ENCODE results near the gene ETV4.
"Not testable (repeated sequence)": the region's sequence is repeated elsewhere in the genome, so short reads cannot be mapped to it uniquely, and the experiment has no call there.

ETV4 gene

DNA sequence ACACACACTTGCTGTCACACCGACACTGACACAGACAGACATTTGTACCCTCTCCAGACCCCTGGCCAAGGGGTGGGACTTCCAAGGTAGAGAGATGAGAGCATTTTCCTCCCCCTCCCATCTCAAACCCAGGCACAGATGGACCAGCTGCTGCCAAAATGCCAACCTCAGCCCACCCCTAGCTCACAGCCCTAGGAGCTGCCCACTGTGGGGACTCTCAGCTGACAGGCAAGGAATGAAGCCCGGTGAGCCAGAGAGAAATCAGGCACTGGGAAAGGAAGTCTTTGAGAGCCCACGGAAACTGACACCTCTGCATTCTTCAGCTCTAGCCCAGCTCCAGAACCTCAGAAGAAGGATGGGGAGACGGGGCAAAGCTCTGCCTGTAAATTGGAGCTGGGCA, 2.8 kb downstream of the ETV4 start:
- DNase-seq = no peak

DNA sequence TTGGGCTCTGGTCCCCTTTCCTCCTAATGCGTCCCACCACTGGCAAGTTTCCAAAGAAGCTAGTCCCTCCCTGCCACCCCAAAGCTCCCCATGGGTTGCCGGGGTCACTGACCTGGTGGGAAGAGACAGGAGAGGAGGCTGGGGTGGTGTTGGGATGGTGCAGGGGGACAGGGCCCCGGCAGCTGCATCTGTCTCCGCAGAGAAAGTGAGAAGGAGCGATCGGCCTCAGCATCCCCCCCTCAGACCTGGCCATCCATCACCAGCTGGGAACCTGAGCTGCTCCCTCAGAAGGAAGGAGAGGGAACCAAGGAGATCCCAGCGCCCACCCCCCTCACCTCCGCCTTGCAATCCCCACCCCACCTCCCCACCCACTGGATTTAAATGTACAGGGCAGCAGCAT, 3.3 kb downstream of the ETV4 start:
- DNase-seq = no peak

DNA sequence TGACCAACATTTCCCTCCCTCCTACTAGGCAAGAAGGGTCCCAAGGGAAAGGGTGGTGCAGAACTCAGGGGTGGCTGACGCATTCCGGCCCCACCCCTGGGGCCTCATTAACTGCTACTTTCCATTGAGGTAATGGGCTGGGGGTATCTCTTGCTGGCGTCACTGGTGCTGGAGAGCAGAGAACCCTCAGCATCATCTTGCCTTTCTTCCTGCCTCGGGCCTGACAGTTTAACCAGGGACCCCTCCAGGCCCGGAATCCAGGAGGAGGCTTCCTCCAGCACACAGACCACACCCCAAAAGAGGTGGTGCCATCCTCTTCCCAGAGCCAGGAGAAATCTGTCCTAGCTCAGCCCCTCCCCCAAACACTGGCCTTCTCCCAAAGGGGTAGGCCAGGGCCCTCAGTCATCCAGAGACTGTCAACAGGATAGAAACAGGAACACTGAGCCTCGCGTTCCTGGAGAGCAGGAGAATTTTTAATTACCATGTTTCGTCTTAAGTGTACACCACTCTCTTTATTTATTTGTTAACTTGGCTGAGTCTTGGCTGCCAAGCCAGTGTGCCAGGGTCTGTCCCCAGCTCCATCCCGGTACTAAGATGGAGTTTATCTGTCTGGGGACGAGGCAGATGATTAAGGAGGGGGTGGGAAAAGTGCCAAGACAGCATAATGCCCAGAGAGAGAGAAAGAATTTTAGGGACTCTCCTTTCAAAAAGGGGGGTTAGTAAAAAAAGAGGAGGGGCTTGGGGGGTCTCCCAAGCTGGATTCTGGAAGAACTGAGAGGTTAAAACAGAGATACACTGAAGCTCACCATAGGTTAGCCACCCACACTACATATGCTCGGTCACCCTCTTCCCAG, 5.1 kb downstream of the ETV4 start:
- no peak for DNase-seq

DNA sequence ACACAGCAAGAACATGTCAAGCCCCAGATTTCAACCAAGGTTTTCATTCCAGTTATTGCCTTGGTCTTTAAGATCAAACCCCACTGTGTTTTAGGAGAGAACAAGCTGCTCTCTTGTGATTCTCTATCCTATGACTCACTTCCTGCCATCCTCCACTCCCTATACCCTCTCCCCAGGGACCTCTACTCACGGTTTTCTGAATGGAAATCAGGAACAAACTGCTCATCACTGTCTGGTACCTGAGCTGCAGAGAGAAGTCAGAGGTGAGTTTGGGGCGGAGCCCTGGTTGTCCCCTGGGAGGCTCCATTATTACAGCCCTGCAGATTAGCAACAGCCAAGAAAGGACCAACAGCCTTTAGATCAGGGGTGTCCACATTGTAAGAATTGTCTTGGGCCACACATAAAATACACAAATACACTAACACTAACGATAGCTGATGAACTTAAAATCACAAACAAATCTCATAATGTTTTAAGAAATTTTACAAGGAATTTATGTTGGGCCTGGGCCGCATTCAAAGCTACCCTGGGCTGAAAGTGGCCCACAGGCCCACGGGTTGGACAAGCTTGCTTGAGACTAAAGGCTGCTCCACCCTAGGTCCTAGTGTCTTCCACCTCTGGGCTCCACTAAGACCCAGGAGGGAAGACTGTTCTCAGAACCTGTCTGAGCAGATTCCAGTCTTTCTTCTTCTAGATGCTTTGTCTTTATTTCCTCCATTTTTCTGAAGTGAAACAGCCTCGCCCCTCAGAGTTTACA, 9.7 kb downstream of the ETV4 start:
- DNase-seq = no peak

DNA sequence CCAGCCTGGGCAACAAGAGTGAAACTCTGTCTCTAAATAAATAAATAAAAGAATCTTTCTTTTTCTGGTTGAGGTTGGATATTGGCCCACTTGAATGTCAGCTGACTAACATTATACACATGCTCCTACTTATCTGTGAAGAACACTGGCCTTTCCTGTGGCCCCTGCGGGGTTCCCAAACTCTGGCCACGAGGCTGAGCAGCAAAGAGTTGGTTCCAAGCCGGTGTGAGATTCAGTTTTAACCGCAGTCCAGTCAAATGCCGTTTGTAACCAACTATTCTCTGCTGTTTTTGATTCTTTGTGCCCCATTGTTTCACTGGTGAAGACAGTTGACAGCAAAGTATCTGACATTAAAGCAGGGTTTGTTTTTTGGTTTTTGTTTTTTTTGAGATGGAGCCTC, 11.2 kb downstream of the ETV4 start:
- no peak for DNase-seq

DNA sequence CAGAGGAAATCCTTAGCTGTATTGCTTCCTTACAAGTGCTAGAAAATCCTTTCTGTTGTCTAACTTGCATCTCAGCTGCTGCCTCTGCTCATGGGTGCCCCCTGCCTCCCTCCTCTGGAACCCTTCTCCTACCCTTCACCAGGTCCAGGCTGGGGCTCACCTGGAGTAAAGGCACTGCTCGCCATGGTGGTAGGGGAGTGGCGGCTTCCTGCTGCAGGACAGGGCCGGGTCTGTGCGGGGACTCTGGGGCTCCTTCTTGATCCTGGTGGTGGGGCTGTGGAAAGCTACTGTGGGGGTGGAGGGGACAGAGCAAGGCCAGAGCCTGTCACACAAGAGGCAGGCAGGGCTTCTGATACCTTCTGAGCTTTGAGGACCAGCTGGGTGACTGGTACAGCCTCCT, 12.4 kb downstream of the ETV4 start:
- no peak for DNase-seq

DNA sequence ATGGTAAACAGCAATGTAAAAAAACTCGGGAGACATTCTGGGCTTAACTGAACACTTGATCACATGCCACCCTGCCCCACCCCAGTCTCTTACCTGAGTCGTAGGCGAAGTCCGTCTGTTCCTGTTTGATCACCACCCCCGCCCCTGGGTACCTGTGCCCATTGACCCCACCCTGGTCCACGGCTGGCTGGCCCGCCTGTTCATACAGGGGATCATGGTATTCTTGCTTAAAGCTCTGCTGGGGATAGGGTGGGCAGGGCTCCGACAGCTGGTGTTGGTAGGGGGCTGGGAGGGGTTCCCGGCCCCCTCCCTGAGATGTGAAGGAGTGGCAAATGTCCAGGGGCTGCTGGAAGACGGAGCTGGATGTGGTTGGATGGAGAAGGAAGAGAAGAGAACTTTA, 13.6 kb downstream of the ETV4 start:
- DNase-seq = no peak

DNA sequence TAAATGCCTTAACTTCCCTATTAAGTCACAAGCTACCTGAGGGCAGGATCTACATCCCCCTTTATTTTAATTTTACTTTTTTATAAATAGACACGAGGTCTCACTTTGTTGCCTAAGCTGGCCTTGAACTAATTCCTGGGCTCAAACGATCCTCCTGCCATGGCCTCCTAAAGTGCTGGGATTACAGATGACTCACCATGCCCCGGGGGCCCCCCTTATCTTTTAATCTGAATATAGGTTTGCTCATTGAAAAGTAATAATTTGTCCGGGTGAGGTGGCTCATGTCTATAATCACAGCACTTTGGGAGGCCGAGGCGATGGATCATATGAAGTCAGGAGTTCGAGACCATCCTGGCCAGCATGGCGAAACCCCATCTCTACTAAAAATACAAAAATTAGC, 14.2 kb downstream of the ETV4 start:
- no peak for DNase-seq

DNA sequence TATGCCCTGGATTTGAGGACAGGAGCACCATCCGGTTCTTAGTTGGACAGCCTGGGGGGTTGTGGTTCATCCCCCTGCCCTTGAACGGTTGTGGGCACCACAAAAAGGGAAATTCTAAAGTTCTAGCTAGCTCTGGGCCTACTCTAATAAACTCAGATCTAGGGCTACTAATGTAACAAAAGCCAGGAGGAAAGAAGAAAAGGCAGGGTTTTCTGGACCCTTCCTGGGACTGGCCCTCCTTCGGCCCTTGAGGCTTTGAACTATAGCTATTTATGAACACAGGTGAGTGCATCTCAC, 15.1 kb downstream of the ETV4 start:
- no peak for DNase-seq

DNA sequence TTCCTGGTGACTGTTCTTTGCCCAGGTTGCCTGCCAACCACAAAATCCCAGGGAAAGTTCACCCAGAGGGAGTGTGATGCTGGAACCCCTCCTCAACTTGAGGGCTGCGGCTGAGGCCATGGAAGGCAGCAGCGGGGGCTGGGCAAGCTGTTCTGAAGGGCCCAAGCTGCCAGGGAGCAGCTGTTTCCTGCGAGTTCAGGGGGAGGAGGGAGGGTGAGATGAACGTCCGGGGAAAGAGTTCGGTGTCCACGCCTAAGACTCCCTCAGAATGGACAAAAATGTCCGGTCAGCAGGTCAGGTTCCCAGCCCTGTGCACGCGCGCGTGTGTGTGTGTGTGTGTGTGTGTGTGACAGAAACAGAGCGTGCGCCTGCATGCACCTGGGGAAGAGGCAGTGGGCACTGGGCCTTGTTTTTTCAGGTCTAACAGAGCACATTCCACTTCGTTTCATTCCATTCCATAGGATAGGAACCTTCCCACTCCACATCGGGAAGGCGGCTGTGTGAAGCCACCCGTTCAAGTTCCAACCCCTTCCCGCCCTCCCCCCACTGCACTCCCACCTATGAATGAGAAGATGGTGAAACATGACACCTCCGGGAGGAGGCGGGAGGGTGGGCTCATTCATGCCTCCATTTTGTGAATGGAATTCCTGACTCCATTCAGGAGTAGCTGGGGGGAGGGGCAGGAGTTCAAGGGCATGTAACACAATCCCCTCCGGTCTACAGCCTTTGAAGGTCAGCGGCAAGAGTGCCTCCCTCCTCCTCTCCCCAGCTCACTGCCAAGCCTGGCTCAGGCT, 15.7 kb downstream of the ETV4 start:
- DNase-seq = peak; percentile 90

DNA sequence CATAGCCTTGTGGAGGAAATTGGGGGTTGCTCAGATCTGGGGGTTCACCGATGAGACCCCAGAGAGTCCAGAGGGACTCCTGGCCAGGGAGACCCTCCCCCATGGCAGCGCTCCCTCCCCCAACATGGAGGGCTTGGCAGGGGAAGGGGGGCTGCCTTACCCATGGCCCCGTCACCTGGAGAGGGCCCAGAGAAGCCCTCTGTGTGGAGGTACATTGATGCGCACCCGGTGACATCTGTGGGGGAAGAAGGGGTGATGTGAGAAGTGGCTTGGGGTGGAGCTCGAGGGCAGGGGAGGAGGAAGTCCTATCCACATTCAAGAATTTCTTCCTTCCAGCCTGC, 16.2 kb downstream of the ETV4 start:
- DNase-seq = no peak

DNA sequence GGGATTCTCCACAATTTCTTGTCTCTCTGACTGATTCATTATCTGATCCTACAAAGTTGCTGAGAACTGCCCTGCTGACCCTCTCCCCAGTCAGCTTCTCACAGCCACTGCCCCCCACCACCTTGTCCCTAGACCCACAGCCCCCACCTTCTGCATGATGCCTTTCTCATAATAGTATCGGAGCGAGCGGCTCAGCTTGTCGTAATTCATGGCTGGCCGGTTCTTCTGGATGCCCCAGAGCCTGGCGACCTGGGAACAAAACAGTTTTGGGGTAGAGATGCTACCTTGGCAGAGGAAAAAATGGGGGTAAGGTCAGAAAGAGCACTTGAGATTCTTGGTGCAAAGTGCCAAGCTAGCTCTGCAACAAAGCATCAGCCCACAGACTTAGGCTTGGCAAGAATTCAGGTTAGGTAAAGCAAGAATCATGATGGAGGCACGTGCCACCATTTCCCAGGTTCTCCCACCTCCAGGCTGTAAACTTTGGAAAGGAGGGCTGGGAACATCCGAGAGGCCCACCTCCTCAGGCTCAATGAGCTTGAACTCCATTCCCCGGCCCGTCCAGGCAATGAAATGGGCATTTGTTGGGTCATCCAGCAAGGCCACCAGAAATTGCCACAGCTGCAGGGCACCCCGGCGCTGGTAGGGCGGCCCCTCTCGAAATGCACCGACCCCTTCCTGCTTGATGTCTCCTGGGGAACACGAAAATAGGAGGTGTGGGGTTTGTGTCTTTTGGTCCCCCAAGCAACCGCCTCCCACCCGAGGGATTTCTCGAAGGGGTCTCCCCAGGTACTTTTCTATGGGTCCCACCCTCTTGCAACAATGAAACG, 16.9 kb downstream of the ETV4 start:
- no peak for DNase-seq

DNA sequence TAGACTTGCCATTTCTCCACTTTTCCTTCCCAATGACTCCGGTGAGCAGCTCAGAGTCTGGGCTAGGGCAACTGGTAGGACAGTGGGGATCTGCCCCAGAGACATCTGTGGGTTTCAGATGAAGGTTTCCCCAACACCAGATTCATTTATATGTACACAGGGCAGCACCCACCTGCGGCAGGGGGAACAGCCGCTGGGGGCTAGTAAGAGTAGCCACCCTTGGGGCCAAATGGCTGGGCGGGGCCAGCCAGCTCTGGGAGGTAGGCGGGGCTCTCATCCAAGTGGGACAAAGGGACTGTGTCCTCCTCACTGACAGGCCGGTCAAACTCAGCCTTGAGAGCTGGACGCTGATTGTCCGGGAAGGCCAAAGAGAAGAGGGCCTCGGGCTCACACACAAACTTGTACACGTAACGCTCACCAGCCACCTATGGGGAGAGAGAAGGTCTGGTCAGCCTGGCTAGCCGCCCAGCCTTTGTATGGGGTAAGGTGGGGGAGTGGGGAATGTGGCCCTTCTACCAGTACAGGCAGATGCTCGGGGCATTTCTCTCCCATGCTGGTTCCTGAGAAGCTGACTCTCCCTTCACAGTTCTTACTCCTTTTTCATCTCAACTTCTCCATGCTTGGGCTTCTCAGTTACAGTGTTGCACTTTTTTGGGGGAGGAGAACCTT, 17.7 kb downstream of the ETV4 start:
- no peak for DNase-seq

DNA sequence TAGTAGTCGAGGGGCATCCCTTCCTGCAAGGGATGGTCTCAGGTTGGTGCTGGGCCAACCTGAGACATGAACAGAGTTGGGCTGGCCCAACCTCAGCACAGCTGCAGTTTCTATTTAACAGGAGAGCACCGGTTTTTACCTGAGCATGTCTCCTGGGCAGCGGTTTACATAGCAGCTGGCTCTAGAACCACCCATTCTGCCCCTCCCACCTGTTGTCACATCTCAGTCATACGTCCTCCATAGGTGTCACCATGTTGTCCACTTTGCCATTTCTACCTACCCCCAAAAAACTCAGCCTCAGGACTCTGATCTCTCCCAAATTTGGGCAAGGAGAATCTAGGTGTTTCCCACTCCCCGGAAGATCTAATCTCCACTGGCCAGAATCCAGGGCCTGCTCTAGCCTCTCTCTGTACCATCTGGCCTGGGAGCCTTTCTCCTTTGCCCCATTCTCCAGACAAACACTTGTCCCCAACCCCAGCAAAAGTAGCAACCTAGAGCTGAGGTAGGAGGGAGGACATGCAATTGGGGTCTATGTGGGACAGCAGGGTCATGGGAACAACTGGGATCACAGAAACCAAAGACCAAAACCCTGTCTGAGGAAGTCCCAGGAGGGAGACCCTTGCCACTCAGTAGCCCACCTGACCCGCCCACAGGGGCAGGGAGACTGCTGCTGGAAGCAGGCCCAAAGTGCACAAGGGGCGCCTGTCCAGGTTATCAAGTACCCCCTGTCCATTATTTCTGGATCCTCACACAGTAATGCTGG, 19.1 kb downstream of the ETV4 start:
- DNase-seq = no peak

DNA sequence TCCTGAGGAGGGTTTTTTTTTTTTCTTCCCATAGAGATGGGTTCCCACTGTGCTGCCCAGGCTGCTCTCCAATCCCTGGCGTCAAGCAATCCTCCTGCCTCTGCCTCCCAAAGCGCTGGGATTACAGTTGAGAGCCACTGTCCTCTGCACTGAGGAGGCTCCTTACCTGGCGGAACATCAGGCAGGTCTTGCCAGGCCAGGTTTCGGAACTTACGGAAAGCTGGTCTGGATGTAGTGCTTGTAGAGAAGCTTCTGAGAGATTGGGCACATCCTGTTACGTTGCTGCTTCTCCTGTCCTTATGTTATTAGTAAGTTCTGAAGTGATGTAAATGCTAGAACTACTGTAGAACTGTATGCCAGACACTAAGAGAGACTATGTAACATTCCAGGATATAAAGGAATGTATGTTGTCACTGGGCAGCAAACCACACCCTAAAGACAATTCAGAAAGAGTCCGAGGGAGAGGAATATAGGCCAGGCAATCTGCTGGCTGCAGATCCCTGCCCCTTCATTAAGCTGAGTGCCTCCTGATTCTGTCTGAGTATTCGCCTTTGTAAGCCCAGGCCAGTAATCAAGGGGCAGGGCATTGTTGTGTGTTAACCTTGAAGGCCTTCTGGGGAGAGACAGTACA, 21.1 kb downstream of the ETV4 start:
- DNase-seq = no peak

DNA sequence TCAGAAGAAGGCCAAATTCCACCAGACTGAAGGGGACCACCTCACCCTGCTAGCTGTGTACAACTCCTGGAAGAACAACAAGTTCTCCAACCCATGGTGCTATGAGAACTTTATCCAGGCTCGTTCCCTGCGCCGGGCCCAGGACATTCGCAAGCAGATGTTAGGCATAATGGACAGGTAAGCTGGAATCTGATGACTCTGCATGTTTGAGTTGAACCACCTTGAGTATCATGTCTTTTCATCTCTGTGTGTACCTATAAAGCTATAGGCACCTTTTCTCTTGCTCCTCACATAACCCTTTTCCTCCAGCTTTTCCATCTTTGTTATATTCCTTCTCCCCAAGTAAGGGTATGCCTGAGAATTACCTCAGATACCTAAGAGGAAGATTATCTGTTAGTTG, 24.8 kb downstream of the ETV4 start:
- no peak for DNase-seq

DNA sequence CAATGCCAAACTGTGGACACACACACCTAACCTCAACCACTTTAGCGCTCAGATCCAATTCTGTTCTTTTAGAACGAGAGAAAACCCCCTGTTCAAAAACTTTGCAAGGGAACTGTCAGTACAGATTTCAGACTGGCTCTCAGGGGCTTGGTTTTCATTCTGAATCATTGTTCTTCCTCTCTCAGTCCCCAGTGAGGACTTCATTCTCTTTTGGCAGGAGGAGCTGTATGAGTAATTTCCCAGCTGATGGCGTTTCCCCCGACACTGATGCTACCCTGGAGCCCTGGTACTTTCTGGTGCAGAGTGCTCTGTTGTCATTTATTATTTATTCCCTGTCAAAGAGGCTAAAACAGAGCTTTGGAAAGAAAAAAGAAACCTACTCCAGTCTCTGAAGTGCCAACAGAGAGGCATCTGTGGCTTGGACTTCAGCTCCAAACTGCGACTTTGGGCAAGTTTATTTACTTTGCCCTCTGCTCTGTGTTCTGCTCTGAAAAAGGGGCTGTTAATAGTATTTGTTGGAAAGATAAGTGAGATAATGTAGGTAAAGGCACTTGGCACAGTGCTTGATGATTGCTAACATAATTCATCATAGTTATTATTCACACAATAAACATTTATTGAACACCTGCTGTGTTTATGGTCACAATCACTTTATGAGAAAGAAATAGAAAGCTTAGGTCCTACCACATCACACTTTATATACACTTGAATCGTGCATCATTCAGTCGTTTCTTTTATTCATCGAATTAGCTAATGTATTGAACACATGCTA, 28.3 kb downstream of the ETV4 start:
- no peak for DNase-seq

DNA sequence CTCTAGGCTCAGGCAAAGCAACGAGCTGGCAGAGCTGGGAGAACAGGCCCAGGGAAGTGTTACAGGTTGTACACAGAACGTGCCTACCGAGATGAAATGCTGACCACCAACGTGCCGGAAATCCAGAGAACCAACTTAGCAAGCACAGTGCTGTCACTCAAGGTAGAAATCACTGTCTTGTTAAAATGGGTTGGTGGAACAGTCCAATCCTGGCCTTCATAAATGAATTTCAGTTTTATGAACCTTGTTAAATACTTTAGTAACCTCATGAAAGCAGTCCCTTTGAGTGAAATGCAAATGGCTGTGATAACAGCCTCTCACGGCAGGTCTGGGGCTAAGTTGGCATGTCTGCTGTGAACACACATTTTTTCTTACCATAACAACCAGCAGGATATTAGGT, 29.0 kb downstream of the ETV4 start:
- no peak for DNase-seq

DNA sequence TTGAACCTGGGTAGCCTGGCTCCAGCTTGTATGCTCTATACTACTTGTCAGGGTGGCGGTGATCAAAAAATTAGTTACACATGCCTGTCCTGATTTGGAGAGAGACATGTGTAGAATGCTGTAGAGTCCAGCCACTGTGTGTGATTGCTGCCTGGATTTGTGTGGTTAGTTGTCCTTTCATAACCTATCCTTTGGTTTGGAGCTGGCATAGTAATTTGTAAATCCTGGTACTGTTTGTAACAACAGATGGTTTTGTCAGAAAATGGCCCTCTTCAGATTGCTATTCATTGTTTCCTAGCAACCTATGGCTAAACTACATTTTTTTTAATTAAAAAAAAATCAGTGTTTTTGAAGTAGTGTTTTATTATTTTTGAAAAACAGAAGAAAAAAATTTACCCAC, 30.5 kb downstream of the ETV4 start:
- DNase-seq = no peak

DNA sequence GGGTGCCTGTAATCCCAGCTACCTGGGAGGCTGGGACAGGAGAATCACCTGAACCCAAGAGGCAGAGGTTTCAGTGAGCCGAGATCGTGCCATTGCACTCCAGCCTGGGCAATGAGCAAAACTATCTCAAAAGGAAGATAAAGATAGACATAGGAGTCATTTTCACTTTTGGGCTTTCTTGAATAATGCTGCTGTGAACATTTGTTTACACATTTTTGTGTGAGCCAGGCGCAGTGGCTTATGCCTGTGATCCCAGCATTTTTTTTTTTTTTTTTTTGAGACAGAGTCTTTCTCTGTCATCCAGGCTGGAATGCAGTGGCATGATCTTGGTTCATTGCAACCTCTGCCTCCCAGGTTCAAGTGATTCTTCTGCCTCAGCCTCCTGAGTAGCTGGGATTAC, 34.9 kb downstream of the ETV4 start:
- not testable (repeated sequence) for DNase-seq

Measured in DMS79 (cell line).